NK-92 (cell line): ENCODE results near the gene CCDC172.
"Not testable (repeated sequence)": the region's sequence is repeated elsewhere in the genome, so short reads cannot be mapped to it uniquely, and the experiment has no call there.

Source experiments
- DNase-seq: peaks from one replicate; lab custom pipeline; 2025; ENCODE audit not compliant: unreplicated experiment; lab: John Stamatoyannopoulos, UW

Gene CCDC172

GRCh38 chr10:116331815-116332214 is 7.6 kb downstream of the CCDC172 start:
- no peak for DNase-seq

- DNase-seq, result no peak
These were observed 12.6 kb downstream of the CCDC172 start for GRCh38 chr10:116336866-116337265.

DNA sequence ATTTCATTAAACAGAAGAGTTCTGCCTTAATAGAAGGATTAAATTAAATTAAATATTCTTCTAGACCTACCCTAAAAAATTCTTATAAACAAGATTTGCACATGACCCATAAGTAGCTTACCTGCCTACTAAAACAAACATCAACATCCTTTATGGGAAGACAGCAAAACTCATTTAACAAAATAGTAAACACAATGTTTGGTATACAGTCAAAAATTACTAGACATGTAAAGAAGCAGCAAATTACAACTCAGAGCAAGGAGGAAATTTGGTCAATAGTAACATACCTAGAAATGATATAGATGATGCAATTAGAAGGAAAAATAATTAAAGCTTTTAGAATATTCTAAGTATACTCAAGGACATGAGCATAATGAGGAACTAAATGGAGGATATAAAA is 27.9 kb downstream of the CCDC172 start:
- no peak for DNase-seq

- no peak for DNase-seq
These were observed 29.6 kb downstream of the CCDC172 start for GRCh38 chr10:116353817-116354216.

- DNase-seq, result no peak
These were observed 31.1 kb downstream of the CCDC172 start for GRCh38 chr10:116355341-116355740.

DNA sequence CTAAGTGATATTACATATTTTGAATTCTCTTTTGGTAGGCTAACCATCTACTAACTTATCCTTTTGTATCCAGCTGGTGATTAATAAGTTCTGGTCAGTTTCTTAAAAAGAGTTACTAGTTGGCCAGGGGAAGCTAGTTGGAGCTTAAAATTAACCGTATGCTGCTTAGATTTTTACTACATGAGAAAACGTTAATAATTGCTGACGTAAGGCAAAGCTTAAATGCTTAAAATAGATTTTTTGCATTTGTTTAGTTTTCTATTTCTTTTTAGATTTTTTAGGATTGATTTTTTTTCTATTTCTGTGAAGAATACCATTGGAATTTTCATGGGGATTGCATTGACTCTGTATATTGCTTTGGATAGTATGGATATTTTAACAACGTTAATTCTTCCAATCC is 32.6 kb downstream of the CCDC172 start:
- no peak for DNase-seq

GRCh38 chr10:116364868-116365267 is 40.6 kb downstream of the CCDC172 start:
- DNase-seq, result no peak

- DNase-seq, result no peak
These were observed 47.5 kb downstream of the CCDC172 start for GRCh38 chr10:116371737-116372136.

GRCh38 chr10:116382290-116382689 is 58.0 kb downstream of the CCDC172 start:
- no peak for DNase-seq

GRCh38 chr10:116385311-116385710 is 61.1 kb downstream of the CCDC172 start:
- DNase-seq, result no peak

GRCh38 chr10:116385994-116386809 is 62.0 kb downstream of the CCDC172 start:
- no peak for DNase-seq

DNA sequence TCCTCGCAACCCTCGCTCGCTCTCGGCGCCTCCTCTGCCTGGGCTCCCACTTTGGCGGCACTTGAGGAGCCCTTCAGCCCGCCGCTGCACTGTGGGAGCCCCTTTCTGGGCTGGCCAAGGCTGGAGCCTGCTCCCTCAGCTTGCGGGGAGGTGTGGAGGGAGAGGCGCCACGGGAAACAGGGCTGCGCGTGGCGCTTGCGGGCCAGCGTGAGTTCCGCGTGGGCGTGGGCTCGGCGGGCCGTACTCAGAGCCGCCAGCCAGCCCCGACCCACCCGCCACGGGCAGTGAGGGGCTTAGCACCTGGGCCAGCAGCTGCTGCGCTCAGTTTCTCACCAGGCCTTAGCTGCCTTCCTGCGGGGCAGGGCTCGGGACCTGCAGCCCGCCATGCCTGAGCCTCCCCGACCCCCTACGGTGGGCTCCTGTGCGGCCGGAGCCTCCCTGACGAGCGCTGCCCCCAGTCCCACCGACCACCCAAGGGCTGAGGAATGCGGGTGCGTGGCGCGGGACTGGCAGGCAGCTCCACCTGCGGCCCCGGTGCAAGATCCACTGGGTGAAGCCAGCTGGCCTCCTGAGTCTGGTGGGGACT is 69.1 kb downstream of the CCDC172 start:
- DNase-seq, result not testable (repeated sequence)

DNA sequence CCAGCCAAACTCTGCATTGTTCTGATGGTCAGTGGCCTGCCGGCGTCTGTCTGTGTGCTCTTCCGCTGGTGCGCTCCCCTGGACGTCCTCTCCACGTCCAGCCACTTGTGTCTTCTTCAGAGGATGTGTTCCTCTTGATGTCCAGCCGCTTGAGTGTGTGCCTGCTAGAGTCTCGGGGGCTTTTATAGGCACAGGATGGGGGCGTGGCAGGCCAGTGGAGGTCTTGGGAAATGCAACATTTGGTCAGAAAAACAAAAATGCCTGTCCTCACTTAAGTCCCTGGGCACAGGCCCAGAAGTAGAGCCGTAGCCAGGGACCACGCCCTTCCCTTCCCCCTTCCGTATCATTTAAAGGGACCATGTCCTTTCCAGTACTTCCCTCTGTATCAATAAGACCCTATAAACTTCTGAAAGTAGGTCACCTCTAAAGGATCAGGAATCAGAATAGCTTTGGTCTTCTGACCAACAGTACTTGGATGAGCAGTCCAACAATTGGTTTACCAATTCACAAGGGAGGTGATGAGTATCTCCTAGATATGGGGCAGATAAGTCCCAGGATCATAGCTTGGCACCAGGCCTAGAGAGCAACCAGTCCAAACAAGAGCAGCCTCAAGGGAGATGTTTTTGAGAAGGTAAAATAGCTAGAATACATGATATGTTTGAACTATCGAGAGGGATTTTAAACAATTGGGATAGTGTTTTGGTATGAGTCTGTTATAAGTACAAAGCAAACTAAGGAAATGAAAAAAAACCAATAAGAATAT is 71.2 kb downstream of the CCDC172 start:
- no peak for DNase-seq

- DNase-seq, result no peak
These were observed 74.0 kb downstream of the CCDC172 start for GRCh38 chr10:116398224-116398623.

GRCh38 chr10:116402858-116403257 is 78.6 kb downstream of the CCDC172 start:
- DNase-seq, result no peak

GRCh38 chr10:116403740-116404250 is 79.5 kb downstream of the CCDC172 start:
- no peak for DNase-seq

DNA sequence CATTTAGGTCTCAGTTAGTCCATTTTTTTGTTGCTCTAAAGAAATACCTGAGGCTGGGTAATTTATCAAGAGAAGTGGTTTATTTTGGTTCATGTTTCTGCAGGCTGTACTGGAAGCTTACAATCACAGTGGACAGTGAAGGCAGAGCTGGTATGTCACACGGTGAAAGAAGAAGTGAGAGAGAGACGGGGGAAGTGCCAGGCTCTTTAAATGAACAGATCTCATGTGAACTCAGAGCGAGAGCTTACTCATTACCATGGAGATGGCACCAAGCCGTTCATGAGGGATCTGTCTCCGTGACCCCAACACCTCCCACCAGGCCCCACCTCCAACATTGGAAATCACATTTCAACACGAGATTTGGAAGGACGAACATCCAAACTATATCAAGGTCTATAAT is 84.5 kb downstream of the CCDC172 start:
- no peak for DNase-seq

DNA sequence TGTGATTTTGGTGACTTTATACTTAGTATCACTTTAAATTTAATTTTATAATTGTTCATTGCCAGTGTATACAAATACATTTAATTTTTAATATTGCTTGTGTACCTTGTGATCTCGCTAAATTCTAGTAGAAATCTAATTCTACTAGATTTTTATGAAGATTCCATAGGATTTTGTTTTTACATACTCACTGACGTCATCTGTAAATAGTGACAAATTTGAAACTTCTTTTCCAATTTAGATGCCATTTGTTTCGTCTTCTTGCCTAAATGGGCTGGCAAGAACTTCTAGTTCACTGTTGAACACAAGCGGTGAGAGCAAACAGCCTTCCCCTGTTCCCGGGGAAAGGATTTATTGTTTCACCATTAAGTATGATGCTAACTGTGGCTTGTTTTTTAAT is 86.1 kb downstream of the CCDC172 start:
- no peak for DNase-seq

GRCh38 chr10:116417821-116418220 is 93.6 kb downstream of the CCDC172 start:
- DNase-seq, result no peak

GRCh38 chr10:116418389-116418788 is 94.1 kb downstream of the CCDC172 start:
- DNase-seq, result no peak

DNA sequence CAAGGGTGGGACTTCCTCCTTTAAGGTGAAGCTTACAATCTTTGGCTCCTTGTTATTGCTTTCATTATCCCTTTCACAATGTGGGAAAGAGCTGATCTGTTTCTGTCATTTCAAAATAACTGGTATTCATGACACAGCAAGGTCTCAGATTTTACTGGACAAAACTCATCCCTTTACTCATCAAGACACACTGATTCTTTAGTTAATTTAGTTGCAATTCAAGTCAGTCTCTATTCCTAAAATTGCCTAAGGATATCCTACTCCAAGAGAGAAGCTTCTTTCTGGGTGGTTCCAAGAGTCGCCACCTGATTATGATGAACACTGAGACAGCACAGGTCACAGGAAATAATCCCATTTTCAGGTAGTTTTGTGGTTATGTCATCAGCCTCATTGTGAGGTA is 97.6 kb downstream of the CCDC172 start:
- DNase-seq, result no peak

DNA sequence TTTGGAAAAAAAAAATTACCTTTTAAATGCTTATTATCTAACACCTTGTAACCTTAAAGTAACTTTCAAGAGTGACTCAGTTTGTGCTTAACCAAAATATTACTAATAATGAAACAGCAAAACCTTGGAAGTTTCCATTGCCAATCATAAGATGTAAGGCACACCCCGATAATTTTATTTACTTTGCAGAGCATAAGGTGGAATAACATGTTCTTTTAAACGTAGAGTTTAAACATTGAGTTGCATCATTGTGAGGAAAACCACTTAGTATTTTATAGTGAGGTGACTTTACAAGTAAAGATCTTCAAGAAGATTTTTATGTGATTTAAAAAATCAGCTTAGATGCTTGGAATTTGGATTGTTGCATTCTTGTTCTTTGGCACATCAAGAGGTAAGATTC is 103.4 kb downstream of the CCDC172 start, which contains the start of gene PNLIPRP3:
PNLIPRP3 (plus strand) TSS at position 177 of the 400 bp plus-strand sequence; CDS start at position 343, 166 bp downstream.
- no peak for DNase-seq
